AG08395 (cell line): Measurements from ENCODE around the gene F11.
"Not testable (repeated sequence)": the region's sequence is repeated elsewhere in the genome, so short reads cannot be mapped to it uniquely, and the experiment has no call there.

Experiments used
- DNase-seq: peaks from one replicate; pipeline ENCODE4 v3.0.0; 2012; ENCODE audit warnings: mixed read lengths, low spot score

F11 gene

DNA sequence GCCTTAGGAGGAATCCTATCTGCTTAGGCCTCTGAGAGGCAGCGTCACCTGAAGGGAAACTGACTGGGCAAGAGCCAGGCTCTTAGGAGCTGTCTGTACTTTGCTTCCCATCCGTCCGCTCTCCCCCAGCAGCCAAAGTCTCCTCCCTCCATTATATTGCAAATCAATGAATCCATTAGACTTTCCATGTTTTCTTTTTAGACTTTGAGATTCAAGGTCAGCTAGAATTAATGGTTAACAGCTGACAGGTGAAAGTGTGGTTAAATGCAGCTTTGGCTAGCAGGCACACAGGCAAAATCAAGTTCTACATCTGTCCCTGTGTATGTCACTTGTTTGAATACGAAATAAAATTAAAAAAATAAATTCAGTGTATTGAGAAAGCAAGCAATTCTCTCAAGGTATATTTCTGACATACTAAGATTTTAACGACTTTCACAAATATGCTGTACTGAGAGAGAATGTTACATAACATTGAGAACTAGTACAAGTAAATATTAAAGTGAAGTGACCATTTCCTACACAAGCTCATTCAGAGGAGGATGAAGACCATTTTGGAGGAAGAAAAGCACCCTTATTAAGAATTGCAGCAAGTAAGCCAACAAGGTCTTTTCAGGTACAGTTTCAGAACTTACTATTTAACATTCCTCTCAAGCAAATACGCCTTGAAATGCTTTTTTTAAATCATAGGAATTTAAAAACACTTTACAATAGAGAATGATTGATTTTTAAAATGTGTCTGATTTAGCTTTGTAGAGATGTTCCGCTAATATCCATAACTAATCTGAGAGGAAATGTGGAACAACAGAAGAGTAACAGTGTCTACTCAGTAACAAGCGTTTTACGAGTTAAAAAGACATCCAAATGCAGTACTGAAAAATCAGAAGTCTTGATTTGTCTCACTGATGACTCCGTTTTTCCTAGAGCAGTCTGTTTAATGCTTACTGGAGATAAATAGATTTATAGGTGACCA lies at the start of gene F11:
Gene F11 (plus strand): TSS at position 507 of the 970 bp plus-strand sequence. CDS start 948 bp downstream, outside the sequence.
- no peak for DNase-seq

DNA sequence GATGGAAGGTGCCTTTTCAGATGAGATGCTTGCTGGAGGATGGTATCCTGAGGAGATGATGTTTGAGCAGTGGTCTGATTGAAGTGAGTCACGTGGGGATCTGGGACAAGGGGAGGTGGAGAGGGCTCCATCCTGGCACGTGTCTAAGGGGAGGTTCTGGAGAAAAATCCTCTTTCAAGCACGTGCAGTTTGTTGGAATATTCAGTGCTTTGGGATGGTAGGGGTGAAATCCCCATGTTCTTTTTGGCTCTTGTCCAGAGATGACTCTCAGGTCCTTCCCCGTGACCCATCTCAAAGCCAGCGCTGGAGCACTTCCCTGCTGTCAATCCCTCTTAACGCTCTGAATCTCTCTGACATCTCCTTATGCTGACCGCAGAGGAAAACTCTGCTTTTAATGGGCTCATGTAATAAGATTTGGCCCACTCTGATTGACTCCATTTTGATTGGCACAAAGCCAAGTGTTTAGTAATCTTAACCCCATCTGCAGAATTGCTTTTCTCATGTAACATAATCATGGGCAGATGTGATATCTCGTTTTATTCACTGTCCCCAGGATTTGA lies 49.4 kb upstream of the F11 start:
- no peak for DNase-seq

DNA sequence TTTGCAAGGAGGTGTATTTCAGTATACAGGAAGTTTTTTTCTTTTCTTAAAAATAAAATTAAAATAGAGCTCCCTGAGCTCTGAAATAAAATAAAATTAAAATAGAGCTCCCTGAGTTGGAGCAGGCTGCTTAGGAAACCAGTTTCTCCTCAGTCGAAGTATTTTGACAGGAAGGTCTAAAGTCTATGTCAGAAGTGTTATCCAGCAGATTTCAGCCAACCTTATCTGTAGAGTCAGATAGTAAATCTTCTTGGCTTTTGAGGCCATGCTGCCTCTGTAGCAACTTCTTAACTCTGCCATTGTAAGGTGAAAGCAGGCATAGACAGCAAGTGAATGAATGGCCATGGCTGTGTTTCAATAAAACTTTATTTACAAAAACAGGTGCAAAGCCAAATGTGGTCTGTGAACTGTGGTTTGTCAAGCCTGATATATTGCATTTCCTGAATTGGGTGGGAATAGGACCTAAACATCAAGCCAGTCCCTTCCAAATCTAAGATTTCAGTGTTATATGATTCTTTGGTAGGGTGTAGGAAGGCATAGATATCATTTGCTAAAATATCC lies 48.2 kb upstream of the F11 start:
- DNase-seq = no peak

DNA sequence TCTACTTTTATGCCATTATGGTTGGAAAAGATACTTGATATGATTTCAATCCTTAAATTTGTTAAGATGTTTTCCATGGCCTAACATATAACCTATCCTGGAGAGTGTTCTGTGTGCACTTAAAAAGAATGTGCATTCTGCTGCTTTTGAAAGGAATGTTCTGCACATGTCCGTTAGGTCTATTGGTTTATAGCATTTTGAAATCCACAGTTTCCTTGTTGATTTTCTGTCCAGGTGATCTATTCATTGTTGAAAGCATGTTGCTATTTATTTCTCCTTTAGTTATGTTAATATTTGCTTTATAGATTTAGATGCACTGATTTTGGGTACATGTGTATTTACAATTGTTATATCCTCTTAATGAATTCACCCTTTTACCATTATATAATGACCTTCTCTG lies 44.4 kb upstream of the F11 start:
- no peak for DNase-seq

DNA sequence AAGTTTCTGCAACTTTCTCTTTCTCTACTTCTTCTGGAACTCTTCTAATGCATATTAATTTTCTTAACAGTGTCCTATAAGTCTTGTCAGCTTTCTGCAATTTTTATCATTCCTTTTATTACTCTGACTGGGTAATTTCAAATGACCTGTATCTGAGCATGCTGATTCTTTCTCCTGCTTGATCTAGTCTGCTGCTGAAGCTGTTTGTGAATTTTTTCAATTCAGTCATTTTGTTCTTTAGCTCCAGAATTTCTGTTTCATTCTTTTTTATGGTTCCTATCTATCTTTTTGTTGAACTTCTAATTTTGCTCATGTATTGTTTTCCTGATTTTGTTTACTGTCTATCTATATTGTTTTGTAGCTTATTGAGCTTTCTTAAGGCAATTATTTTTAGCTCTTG lies 40.1 kb upstream of the F11 start:
- DNase-seq = no peak

DNA sequence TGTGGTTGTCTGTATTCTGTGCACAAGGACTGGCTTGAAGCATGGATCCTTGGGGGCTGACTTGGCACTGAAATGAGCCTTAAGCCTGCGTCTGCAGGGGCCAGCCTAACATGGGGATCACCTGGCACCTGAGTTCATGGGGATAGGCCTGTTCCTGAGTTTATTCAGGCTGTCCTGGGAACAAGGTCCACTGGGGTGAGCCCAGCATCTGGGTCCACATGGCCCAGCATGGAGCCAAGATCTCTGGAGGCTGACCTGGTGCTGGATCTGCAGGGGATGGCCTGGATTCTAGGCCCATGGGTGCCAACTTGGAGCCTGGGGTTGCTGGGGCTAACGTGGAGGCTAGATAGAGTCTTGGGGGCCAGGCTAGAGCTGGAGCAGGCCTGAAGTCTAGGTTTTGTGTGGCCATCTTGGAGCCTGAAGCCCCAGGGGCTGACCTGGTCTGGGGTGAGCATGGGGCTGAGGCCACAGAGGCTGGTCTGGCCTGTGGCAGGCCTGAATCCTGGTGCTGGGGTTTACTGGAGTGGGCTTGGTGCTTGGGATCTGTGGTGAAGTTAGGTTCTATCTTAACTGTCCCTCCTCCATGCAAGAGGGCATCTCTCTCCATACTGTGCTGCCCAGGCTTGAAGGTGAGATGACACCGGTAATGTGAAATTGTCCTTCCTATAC lies 39.3 kb upstream of the F11 start:
- no peak for DNase-seq

DNA sequence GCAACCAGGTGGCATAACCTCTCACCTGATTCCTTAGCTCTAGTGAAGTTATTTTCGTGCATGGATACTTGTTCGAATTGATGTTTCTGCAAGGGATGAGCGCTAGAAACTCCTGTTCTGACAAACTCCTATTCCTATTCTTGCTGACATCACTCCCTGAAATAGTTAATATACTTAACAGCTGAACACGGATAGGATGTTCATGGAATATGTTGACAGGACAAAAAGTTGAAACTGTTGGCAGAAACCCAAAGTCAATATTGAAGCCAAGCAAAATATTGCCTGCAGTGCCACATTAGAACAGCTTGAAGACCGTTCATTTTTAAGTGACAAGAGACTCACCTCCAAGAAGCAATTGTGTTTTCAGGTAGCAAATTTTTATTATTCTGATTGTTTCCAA lies 38.8 kb upstream of the F11 start, which contains the start of gene KLKB1:
Gene KLKB1 (plus strand): TSS at position 287 of the 400 bp plus-strand sequence. CDS start 689 bp downstream, outside the sequence.
- DNase-seq = no peak

DNA sequence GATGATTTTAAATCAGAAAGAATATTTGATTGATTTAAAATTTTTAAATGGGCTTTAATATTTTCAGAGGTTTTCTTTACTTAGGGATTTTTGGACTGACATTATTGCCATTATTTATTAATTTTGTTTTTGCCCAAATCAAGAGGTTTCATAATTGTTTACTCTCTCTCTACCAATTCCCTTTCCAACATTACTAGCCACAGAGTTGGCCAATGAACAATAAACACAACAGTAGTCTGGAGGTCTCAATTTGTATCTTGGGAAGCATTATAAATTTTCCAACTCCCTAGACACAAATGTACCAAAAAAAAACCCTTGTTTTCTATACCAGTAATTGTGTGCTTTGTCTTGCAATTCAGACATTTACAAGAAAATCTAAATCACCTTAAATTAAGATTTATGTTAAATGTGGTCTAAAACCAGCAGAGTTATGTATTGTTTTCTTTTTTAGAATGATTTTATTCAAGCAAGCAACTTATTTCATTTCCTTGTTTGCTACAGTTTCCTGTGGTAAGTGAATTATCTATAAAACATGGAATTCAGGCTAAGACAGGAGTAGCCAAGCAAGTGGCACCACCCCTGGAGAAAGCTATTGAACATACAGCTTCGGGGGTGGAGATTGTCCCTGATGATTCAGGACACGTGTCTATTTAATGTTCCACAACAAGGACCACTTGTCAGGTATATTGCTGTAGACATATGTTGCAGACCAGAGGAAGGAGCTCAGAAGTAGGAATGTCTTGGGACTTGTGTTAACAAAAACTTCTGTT lies 38.1 kb upstream of the F11 start:
- DNase-seq = no peak

DNA sequence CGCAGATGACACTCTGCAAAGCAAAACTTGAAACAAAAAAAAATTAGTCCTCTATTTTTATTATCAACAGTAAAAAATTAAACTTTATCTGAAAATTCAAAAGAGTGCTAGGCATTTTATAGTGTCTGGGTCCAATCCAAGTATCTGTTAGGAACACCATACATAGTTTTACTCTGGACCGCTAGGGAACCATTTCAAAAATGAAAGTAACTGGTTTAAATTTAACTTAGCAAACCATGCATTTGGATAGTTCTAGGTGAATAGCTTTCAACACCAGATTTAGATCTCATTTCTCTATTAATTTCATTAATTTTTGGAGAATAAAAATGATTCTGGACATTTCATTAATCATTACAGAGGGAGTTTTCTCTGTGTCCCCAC lies 37.5 kb upstream of the F11 start:
- DNase-seq = no peak

DNA sequence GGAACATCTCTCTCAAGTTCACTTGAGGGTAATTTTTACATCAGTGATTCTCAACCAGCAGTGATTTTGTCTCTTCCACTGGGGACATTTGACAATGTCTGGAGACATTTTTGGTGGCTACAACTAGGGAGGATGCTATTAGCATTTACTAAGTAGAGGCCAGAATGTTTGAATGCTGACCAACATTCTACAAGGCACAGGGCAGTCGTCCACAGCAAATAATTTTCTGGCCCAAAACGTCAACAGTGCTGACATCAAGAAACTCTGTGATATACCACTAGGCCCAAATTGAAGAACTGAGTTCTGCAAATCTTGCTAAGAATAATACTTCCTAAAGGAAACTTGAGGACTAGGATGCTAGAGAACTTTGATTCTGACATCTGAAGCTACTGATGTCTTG lies 31.6 kb upstream of the F11 start:
- no peak for DNase-seq

DNA sequence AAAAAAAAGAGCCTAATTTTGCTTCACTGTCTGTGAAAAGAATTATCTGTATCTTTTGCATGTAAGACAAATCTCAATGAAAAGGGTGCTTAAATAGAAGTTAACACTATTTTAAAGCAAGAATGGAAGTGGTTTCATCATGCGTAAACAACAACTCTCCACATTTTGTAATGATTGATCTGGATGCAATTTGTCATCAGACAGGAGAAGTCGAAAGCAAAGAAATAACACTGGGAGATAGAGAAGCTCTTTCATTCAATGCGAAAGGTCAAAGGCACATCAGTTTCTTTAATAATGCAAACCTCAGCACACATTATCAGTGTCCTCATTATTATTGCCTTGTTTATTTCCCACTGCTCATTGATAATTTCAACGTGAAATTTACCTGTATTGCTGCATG lies 29.9 kb upstream of the F11 start:
- DNase-seq = no peak

DNA sequence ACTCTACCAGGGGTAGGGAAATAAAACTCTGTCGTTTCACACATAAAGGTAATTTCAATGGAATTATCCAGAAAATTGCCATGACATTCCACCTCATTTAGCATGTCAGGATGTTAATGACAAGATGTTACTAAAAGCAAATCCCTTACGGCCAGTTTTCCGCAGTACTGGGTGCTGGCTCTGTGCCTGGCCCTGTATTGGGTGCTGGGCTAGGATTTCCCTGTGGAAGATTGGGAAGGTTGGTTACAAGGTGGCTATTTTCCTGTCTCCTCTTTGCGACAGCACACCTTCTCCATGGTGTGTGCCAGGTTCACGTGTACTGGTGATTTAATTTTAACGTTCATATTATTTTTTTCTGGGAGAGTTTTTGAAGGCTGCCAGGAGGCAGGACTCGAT lies 25.5 kb upstream of the F11 start:
- no peak for DNase-seq

DNA sequence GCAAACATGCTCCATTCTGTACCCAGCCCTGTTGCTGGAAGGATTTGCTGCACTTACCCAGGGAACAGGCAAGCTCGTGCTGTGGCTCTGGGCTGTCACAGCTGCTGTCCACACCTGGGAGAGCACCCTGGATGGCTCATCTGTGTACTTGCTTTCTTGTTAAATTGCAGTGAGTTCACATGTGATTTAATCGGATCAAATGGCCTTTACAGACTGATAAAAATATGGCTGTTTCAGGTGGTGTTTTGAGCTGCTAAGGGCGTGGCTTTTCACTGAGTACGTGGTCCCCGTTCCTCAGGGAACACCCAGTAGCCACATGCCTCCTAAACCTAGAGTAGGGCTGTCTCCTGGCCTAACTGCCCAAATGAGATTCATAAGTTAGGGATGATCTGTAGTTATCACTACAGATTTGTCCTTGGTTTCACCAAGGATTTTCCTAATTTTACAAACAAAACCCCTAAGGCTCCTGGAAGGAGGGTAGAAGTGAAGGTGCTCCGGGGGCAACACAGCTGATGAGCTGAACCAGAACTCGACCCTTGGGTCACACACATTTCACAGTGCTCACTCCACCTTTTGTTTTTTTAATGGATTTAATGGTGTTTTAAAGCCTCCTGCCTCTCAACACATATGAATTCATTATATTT lies 25.0 kb upstream of the F11 start:
- no peak for DNase-seq

DNA sequence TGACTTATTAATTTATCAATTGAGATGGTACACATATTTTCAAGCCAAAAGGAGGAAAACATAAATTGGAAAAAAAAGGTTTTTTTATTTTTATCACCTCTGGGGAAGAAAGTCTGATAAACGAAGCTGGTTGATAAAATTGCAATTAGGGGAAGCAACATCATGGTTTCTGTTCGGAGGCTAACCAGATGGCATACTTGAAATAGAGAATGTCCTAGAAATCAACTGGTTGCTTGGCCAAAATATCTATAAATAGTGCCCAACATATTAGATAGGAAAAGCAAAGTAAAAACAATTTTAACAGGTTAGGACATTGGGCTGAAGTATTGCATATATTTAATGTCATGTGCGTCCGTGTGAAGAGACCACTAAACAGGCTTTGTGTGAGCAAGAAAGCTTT lies 24.4 kb upstream of the F11 start:
- no peak for DNase-seq

DNA sequence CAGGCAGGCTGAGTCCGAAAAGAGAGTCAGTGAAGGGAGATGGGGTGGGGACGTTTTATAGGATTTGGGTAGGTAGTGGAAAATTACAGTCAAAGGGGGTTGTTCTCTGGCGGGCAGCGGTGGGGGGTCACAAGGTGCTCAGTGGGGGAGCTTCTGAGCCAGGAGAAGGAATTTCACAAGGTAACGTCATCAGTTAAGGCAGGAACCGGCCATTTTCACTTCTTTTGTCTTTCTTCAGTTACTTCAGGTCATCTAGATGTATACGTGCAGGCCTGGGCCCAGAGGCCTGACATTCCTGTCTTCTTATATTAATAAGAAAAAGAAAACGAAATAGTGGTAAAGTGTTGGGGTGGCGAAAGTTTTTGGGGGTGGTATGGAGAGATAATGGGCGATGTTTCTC lies 24.0 kb upstream of the F11 start:
- not testable (repeated sequence) for DNase-seq

DNA sequence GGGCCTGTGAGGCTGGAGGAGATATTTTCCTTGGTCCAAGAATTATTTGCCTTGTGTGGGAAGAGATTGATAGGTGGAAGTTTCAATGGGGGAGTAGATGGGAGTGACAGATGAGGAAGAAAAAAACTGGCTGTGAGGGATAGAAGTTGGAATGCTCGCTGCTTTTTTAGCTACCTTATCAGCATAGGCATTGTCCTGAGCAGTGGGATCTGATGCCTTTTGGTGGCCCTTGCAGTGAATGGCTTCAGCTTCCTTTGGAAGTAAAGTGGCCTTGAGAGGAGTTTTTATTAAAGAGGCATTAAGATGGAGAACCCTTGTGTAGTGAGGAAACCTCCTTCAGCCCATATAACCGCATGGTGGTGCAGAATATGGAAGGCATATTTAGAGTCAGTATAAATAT lies 22.7 kb upstream of the F11 start:
- DNase-seq = no peak

DNA sequence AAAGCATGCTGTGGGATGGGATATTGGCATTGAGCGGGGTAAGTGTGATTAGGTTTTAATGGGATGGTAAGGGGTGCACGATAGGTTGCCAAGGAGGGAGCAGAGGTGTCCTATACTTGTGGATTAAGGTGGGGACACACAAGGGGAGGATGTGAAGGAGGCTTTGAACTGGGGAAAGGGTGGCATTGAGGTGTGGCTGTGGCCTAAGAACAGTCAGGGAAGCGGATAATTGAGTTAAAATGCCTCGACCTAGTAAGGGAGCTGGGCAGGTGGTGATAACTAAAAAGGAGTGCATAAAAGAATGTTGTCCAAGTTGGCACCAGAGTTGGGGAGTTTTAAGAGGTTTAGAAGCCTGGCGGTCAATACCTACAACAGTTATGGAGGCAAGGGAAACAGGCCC lies 21.2 kb upstream of the F11 start:
- DNase-seq = no peak

DNA sequence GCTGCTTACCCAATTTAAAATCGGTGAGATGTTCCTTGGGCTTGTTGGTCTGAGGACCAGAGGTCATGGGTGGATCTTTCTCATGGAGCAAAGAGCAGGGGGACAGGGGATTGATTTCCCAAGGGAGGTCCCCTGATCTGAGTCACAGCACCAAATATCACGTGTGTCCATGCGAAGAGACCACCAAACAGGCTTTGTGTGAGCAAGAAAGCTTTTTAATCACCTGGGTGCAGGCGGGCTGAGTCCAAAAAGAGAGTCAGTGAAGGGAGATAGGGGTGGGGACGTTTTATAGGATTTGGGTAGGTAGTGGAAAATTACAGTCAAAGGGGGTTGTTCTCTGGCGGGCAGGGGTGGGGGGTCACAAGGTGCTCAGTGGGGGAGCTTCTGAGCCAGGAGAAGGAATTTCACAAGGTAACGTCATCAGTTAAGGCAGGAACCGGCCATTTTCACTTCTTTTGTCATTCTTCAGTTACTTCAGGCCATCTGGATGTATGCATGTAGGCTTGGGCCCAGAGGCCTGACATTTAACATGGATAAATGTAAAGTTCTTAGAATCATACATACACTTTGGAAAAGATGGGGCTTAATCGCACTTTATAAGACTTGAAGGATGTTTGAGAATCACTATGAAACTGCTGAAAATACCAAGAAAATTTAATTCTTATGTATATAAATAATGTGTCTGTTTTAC lies 18.8 kb upstream of the F11 start:
- not testable (repeated sequence) for DNase-seq

DNA sequence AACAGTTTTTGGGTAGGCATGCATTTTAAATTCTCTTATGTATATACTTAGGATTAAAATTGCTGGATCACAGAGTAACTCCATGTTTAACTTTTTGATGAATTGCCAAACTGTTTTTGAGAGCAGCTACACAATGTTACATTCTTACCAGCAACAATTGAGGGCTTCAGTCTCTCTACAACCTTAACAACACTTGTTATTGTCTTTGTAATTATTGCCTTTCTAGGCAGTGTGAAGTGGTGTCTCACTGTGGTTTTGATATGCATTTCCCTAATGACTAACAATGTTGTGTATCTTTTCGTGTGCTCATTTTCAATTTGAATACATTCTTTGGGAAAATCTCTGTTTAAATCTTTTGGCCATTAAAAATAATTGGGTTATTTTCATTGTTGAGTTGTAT lies 17.3 kb upstream of the F11 start:
- no peak for DNase-seq
